HG03558 (cell line): ENCODE results near the gene ZSWIM5.
"Not testable (repeated sequence)": the region's sequence is repeated elsewhere in the genome, so short reads cannot be mapped to it uniquely, and the experiment has no call there.

Experiments used
- ATAC-seq: cut with Tn5 transposase; IDR thresholded peaks from one replicate; pipeline ENCODE4 v1.9.1; 2021; ENCODE audit warnings: moderate number of reproducible peaks; ENCODE audit not compliant: unreplicated experiment; ENCODE audit errors: extremely low read depth

ZSWIM5 gene

GRCh38 chr1:45008516-45008915 is 197.9 kb downstream of the ZSWIM5 start:
- no peak for ATAC-seq

DNA sequence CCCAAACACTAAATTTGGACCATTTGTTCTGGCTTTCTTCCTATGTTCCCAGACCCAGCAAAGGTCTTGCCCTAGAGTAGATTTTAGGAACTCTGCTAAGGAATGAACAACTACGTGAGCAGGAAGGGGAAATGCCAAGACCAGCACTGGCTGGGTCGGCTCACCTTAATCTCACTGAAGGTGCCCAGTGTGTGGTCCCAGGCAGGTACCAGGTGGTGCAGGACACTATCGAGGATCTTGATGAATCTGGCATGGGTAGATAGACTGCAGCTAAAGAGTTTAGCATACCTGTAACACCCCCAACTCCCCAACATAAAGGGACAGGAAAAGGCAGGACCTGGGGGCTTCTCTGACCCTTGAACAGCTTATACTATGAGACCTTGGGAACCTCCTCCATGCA is 198.3 kb downstream of the ZSWIM5 start:
- ATAC-seq, result no peak

- ATAC-seq, result no peak
Observed at GRCh38 chr1:45007311-45007710, 199.1 kb downstream of the ZSWIM5 start.

- ATAC-seq, result no peak
Observed at GRCh38 chr1:45005761-45006160, 200.6 kb downstream of the ZSWIM5 start.

DNA sequence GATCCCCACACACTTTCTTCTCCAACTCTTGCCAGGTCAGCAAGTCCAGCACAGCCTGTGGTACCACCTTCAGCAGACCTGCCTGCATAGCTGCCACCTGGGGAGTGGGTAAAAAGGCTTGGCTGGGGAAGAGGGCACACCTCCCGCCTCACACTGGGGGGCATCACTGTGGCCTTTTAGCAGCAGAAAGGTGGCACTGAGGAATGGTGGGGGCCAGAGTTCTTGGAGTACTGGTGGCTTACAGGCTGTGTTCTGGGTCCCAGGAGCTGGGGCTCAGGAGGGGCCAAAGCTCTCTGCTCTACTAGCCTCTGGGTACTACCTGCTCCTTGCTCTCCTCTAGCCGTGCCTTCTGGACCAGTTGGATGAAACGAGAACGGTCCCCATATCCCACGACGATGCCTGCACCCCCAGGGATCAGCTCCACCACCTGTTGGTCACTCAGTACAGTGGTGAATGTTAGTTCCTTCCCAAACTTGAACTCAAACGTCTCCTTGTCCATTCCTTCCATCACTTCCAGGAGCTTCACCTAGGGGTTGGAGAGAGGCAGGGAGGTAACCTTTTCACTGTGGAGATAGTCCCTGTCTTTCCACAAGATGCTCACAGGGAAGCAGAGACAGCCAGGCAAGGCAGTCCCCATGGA is 202.0 kb downstream of the ZSWIM5 start:
- ATAC-seq, result no peak

DNA sequence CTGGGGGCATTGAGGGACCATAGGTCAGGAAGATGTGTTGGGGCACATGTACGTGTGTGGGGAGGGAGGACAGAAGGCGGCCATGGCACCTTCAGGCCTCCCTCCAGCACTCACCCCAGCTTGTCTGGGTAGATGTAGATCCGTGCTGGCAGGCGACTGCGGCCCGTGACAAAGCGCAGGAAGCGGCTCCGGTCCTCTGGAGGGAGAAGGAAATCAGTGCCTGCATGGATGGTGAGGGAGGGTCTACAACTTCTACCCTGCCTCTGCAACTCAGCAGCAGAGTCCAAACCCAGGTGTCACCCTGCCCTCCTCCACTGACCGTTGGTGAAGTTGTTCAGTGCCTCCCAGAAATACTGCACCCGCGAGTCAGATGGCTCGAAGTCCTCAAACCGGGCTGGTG is 202.7 kb downstream of the ZSWIM5 start:
- ATAC-seq, result no peak

- ATAC-seq, result no peak
Observed at GRCh38 chr1:45002650-45003645, 203.5 kb downstream of the ZSWIM5 start.

DNA sequence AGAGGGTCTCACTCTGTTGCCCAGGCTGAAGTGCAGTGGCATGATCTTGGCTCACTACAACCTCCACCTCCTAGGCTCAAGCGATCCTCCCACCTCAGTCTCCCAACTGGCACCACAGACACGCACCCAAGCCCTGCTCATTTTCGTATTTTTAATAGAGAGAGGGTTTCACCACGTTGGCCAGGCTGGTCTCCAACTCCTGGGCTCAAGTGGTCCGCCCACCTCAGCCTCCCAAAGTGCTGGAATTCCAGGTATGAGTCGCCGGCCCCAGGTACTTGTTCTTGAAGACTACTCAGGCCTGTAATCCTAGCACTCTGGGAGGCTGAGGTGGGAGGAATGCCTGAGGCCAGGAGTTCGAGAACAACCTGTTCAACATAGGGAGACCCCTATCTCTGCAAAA is 204.8 kb downstream of the ZSWIM5 start:
- not testable (repeated sequence) for ATAC-seq

DNA sequence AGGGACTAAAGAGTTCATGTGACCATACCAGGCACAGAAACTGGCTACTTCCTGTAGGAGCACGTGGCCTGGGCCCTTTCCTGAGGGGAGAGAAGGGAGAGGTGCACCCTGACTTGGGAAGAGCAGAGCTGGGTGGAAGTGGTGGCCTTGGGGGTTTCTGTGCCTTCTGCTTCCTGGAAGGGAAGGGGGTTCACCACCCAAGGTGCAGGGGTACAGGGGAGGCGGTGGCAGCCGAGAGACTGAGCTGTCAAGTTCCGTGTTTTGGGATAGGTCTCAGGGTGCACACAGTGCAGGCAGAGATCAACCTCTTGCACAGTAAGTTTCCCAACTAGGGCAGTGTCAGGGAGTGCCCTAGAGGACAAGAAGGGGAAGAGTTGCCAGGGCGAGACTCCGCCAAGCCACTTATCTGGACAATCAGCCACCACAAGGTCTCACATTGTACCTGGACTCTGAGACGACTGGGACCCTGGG is 205.4 kb downstream of the ZSWIM5 start:
- no peak for ATAC-seq

GRCh38 chr1:44999232-44999631 is 207.2 kb downstream of the ZSWIM5 start:
- no peak for ATAC-seq

DNA sequence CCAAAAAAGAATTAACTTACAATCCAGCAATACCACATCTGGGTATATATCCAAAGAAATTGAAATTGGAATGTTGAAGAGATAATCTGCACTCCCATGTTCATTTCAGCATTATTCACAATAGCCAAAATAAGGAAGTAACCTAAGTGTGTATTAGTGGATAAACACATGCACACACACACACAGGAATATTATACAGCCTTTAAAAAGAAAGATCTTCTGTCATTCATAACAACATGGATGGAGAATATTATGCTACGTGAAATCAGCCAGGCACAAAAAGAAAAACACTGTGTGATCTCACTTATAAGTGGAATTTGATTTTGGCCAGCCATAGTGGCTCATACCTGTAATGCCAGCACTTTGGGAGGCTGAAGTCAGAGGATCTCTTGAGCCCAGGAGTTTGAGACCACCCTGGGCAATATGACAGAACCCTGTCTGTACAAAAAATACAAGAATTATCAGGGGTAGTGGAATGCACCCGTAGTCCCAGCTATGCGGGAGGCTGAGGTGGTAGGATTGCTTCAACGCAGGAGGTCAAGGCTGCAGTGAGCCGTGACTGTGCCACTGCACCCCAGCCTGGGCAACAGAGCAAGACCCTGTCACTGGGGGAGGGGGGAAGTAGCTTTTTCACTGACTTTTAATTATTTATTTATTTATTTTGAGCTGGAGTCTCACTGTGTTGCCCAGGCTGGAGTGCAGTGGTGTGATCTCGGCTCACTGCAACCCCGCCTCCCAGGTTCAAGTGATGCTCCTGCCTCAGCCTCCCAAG is 210.8 kb downstream of the ZSWIM5 start:
- no peak for ATAC-seq

GRCh38 chr1:44994309-44994898 is 212.0 kb downstream of the ZSWIM5 start:
- no peak for ATAC-seq

DNA sequence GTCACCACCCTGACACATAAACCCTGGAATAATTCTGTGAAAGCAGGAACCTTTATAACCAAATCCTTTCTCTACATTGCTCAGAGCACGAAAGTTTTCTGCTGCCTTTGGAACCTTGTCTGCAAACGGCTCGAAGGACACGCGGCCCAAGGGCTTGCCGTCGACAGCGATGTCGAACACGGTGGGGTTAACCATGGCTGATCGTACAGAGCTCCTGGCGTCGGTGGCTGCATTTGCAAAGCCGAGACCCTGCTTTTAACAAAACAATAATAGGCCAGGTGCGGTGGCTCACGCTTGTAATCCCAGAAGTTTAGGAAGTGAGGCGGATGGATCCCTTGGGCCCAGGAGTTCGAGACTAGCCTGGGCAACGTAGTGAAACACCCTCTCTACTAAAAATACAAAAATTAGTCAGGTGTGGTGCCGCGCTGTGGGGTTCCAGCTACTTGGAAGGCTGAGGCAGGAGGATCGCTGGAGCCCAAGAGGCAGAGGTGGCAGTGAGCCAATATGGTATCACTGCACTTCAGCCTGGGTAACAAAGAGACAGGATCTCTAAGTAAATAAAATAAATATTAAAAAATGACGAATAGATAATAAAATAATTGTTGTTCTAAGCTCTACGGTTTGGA is 217.8 kb downstream of the ZSWIM5 start:
- no peak for ATAC-seq

GRCh38 chr1:44985747-44986359 is 220.6 kb downstream of the ZSWIM5 start:
- ATAC-seq, result no peak

GRCh38 chr1:44977372-44977771 is 229.0 kb downstream of the ZSWIM5 start:
- ATAC-seq, result not testable (repeated sequence)

- no peak for ATAC-seq
Observed at GRCh38 chr1:44976252-44976651, 230.2 kb downstream of the ZSWIM5 start.

DNA sequence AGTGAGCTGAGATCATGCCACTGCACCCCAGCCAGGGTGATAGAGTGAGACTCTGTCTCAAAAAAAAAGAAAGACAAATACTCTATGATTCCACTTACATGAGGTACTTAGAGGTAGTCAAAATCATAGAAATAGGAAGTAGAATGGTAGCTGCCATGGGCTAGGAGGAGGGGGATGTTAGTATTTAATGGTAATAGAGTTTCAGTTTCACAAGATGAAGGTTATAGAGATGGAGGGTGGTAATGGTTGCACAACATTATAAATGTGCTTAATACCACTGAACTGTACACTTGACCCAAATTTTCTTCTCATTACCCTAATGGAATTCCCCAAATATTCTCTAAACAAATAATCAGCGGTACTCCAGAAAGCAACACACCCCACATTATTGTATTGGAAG is 232.8 kb downstream of the ZSWIM5 start:
- ATAC-seq, result no peak

- no peak for ATAC-seq
Observed at GRCh38 chr1:44970317-44970716, 236.1 kb downstream of the ZSWIM5 start.
